Uterus (tissue), 4 donors: Measurements from ENCODE around the gene GRIK2. TPM values are rescaled to one million over a fixed set of nuclear protein-coding genes. Genes with fewer than 3 reads are reported as not detected.

Experiments
- DNase-seq, 2 donors: peaks; one replicate each; pipeline ENCODE4 v3.0.0-alpha.2; 2019 to 2020
- H3K27ac ChIP-seq, 2 donors: fragments of 200-600 bp; sonication (generic); 1 replicate in 1 of 2; 2 replicates in 1 of 2; pipeline ENCODE4 v1.5.1; 2016 to 2018
- H3K27me3 ChIP-seq, 2 donors: fragments of 200-600 bp; sonication (generic); one replicate each; pipeline ENCODE4 v1.5.1; 2018 to 2019; ENCODE audit warnings: control low read depth in 1 of 2
- H3K36me3 ChIP-seq, 2 donors: fragments of 200-600 bp; sonication (generic); one replicate each; pipeline ENCODE4 v1.5.1; 2019; ENCODE audit warnings: control low read depth in 1 of 2
- H3K4me1 ChIP-seq, 2 donors: fragments of 200-600 bp; sonication (generic); one replicate each; pipeline ENCODE4 v1.5.1; 2018 to 2019; ENCODE audit warnings: control low read depth in 1 of 2
- H3K4me3 ChIP-seq, 2 donors: fragments of 200-600 bp; sonication (generic); 1 replicate in 1 of 2; 2 replicates in 1 of 2; pipeline ENCODE4 v1.5.1; 2018 to 2019; ENCODE audit warnings: mild to moderate bottlenecking in 1 of 2
- H3K9me3 ChIP-seq, 2 donors: fragments of 200-600 bp; sonication (generic); one replicate each; pipeline ENCODE4 v1.5.1; 2019; ENCODE audit warnings: control low read depth in 1 of 2
- POLR2A ChIP-seq, 2 donors: fragments of 450-650 bp; IDR thresholded peaks; one replicate each; pipeline ENCODE4 v1.6.1; 2016; ENCODE audit warnings: antibody characterized with exemption in 2 of 2, mild to moderate bottlenecking in 1 of 2, moderate library complexity in 1 of 2
- intact Hi-C: fragments of 100-400 bp; cut with DNase I; formaldehyde crosslinking; loops from one replicate; pipeline ENCODE4 v1.15.1; 2023; ENCODE audit warnings: low total_unique reads
- total RNA-seq, 4 donors: library from RNA; depleted of rRNA in 3 of 4; stranded (reverse); fragments of >200 nt in 3 of 4; gene quantifications; one replicate each; pipeline versions ENCODE4 v1.1.0 to v1.2.4, GENCODE V29; 2014 to 2023
- TF ChIP-seq, protein P1 (sequence below), 4 experiments: fragments of 200-600 bp in 2 of 4; fragments of 450-650 bp in 2 of 4; sonication (generic) in 2 of 4; IDR thresholded peaks; one replicate each; pipeline ENCODE4 v1.5.1; 2016 to 2019; ENCODE audit warnings: antibody characterized with exemption in 4 of 4, mild to moderate bottlenecking in 2 of 4, moderate library complexity in 1 of 4
- donor health status: DM: yes; HTN: yes; CAD: no.

GRIK2 gene
- total RNA-seq, 4 donors from 2014 or later: 0.76 to 13.1 TPM; not detected in 2

DNA sequence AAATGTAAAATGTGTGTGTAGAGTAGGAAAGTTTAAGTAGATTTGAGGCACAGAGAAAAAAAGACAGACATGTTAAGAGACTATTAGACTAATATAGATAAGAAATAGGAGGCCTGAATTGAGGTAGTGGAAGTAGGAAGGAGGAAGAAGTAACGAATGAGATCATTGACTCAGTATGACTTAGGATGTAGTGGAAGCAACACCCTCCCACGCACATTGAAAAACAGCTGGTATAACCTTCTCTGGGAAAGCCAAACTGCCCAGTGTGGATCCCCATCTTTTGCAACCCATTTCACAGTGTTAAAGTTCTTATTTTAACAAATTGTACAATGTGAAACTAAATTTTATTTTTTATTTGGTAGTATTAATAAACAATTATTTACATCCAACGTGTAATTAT lies 89.1 kb downstream of the GRIK2 start:
- no peaks in the 10 kb centered on the region for H3K27me3 ChIP-seq
- H3K4me3 ChIP-seq: no peak overlapping the region
- no peak for DNase-seq
- no peaks in the 10 kb centered on the region for H3K4me1 ChIP-seq
- H3K27ac ChIP-seq: no peak overlapping the region
- no peaks in the 10 kb centered on the region for H3K36me3 ChIP-seq
- TF ChIP-seq, protein P1, sequence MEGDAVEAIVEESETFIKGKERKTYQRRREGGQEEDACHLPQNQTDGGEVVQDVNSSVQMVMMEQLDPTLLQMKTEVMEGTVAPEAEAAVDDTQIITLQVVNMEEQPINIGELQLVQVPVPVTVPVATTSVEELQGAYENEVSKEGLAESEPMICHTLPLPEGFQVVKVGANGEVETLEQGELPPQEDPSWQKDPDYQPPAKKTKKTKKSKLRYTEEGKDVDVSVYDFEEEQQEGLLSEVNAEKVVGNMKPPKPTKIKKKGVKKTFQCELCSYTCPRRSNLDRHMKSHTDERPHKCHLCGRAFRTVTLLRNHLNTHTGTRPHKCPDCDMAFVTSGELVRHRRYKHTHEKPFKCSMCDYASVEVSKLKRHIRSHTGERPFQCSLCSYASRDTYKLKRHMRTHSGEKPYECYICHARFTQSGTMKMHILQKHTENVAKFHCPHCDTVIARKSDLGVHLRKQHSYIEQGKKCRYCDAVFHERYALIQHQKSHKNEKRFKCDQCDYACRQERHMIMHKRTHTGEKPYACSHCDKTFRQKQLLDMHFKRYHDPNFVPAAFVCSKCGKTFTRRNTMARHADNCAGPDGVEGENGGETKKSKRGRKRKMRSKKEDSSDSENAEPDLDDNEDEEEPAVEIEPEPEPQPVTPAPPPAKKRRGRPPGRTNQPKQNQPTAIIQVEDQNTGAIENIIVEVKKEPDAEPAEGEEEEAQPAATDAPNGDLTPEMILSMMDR (IDR thresholded peaks at IDR 0.05): no peak
- no peak for TF ChIP-seq POLR2A (IDR thresholded peaks at IDR 0.05)
- intact Hi-C loops: no loop called here
- no peaks in the 10 kb centered on the region for H3K9me3 ChIP-seq

DNA sequence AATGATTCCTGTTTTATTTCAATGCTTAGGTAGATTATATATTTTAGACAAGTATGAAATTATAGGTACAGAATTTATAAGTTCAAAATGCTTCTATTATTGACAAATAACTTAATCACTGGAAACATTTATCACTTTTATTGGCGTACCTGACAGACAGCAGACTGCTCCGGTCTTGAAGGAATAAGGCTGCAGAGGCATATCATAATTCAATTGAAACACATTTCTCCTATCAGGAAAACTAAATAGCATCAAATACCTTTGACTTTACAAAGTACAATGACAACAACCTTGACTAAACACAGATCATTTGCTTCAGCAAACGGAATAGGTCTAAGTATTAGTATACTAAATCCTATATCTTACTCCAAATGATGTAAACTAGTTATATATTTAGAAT lies 91.3 kb downstream of the GRIK2 start:
- TF ChIP-seq POLR2A (IDR thresholded peaks at IDR 0.05): no peak
- TF ChIP-seq, protein P1 (IDR thresholded peaks at IDR 0.05): no peak
- intact Hi-C loops: no loop called here
- no peaks in the 10 kb centered on the region for H3K9me3 ChIP-seq

DNA sequence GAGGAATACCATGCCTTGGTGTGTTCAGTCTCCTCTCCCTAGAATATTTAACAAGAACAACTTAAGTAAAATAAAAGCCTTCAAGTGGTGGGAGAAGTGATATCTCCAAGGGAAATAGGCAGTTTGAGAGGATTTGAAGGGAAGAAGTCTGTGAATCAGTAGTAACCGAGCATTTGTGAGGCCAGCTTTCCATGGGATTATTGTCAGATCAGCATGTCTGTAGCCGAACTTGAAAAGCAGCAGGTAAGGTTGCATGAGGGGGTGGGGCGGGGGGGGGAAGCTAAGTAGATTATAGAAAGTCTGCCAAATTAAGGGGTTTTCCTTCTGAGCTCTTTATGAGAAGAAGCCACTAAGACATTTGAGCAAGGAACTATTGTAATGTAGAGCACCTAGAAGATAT lies 92.6 kb downstream of the GRIK2 start:
- Histone ChIP-seq H3K36me3 (no peaks in the 10 kb centered on the region), H3K4me1 (no peaks in the 10 kb centered on the region), H3K27ac (no peak overlapping the region), H3K9me3 (no peaks in the 10 kb centered on the region), H3K27me3 (no peaks in the 10 kb centered on the region), H3K4me3 (no peak overlapping the region)
- TF ChIP-seq, protein P1 (IDR thresholded peaks at IDR 0.05): no peak
- TF ChIP-seq POLR2A (IDR thresholded peaks at IDR 0.05): no peak
- intact Hi-C loops: no loop called here
- no peak for DNase-seq

More for the DNA sequence above, 91.3 kb downstream of the GRIK2 start:
- Histone ChIP-seq H3K27me3 (no peaks in the 10 kb centered on the region), H3K4me1 (no peaks in the 10 kb centered on the region), H3K27ac (no peak overlapping the region), H3K4me3 (no peak overlapping the region), H3K36me3 (no peaks in the 10 kb centered on the region)
- no peak for DNase-seq

DNA sequence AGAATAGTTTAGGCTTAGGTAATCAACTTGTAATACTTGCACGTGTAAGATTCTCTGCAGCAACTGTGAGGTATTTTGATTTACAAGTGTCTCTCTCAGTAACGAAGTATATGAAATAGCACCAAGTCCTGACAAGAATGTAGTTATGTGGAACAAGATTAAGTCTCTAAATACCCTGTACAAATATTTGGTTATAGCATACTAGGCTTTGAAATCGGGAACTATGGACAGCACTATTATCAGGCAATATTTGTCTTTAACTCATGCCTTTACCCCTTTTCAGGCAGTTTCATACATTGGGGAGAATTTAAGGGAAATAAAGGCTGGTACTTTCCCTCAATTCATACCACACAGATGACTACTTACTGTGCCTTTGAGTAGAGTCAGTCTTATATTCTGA lies 93.2 kb downstream of the GRIK2 start:
- no peaks in the 10 kb centered on the region for H3K4me1 ChIP-seq
- no peaks in the 10 kb centered on the region for H3K9me3 ChIP-seq
- H3K27ac ChIP-seq: no peak overlapping the region
- no peaks in the 10 kb centered on the region for H3K36me3 ChIP-seq
- intact Hi-C loops: no loop called here
- no peak for DNase-seq
- no peaks in the 10 kb centered on the region for H3K27me3 ChIP-seq
- TF ChIP-seq, protein P1 (IDR thresholded peaks at IDR 0.05): no peak
- no peak for TF ChIP-seq POLR2A (IDR thresholded peaks at IDR 0.05)
- no peak overlapping the region for H3K4me3 ChIP-seq

DNA sequence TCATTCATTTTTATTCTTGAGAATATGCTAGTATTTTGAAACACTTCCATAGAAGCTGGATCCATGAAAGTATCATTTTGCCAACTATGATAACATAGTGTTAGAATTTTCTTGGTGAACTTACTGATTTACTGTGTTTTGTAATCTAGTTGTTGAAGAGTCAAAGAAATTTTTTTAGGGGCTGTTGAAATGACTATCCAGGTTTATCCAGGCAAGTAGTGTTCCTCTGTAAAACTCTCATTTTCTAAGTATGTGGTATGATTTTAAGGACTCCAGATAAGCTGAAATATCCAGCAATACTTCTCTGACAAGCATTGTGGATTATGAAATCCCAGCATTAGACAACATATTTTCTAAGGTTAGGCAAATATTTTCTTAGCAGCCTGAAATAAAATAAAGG lies 95.9 kb downstream of the GRIK2 start:
- DNase-seq: no peak
- intact Hi-C loops: no loop called here
- Histone ChIP-seq H3K9me3 (no peaks in the 10 kb centered on the region), H3K4me3 (no peak overlapping the region), H3K27ac (no peak overlapping the region), H3K4me1 (no peaks in the 10 kb centered on the region), H3K36me3 (no peaks in the 10 kb centered on the region), H3K27me3 (no peaks in the 10 kb centered on the region)
- TF ChIP-seq, protein P1 (IDR thresholded peaks at IDR 0.05): no peak
- no peak for TF ChIP-seq POLR2A (IDR thresholded peaks at IDR 0.05)
